ENCODE measurements around the gene TLDC2. TPM values are rescaled to one million over a fixed set of nuclear protein-coding genes. Genes with fewer than 3 reads are reported as not detected.
A peak's percentile ranks its signal among the peaks of the same experiment; 100 is the strongest.

TLDC2 gene
- total RNA-seq, 1 experiment from 2014 or later, result 0.32 TPM

GRCh38 chr20:36886859-36887751 lies 11.2 kb downstream of the TLDC2 start:
- no peak overlapping the region for H3K27ac ChIP-seq (ENCODE audit: low read depth, low read length)
- peak; percentile 95 for ATAC-seq
- H3K4me3 ChIP-seq (replicated peaks in 1 of 2; ENCODE audit: low read depth in 1 of 2, low read length in 2 of 2), result no peak overlapping the region

More at GRCh38 chr20:36886859-36887751, 11.2 kb downstream of the TLDC2 start:
- ChIA-PET CTCF (interaction anchor here (0.7 to 1.8 kb wide), 10 partner anchors 14 to 274 kb away, joined by 3 to 7 read pairs (median 4); no protein-coding TSS in a partner anchor), RAD21 (ENCODE audit: low non-redundant PET in 1 of 2, low total read pairs in 2 of 2, uncharacterized antibody in 2 of 2, unreplicated experiment in 2 of 2) (interaction anchor here in 1 of 2 experiments (0.5 kb wide), 1 partner anchor 117 kb away, joined by 3 read pairs; no protein-coding TSS in a partner anchor), POLR2A (interaction anchor here (0.5 kb wide), 1 partner anchor 313 kb away, joined by 10 read pairs; no protein-coding TSS in a partner anchor)
- no peaks in the 10 kb centered on the region for H3K9me2 ChIP-seq (ENCODE audit: insufficient read depth)
- TF ChIP-seq POLR2AphosphoS5 (IDR thresholded peaks at IDR 0.05; ENCODE audit: low read depth, low read length), result no peak
- TF ChIP-seq CTCF (IDR thresholded peaks at IDR 0.05 in 2 of 3, conservative IDR thresholded peaks at IDR 0.05 in 1 of 3; ENCODE audit: borderline replicate concordance in 1 of 3, insufficient read depth in 1 of 3, low read depth in 2 of 3, low read length in 2 of 3), result peak; percentile 75 to 99 (median 94); a peak in 5 of 6 replicates
- no peak for TF ChIP-seq EZH2 (IDR thresholded peaks at IDR 0.05)
- no peak for TF ChIP-seq POLR2A (IDR thresholded peaks at IDR 0.05; ENCODE audit: borderline replicate concordance, extremely low read depth, insufficient read depth, insufficient read length)
- no peak for TF ChIP-seq ZFX (IDR thresholded peaks at IDR 0.05)
- TF ChIP-seq TCF7L2 (IDR thresholded peaks at IDR 0.05; ENCODE audit: borderline replicate concordance, extremely low read depth, insufficient read depth, insufficient read length), result no peak
- no peak for TF ChIP-seq EZH2phosphoT487 (IDR thresholded peaks at IDR 0.05; ENCODE audit: borderline replicate concordance)
- TF ChIP-seq ZBTB33 (IDR thresholded peaks at IDR 0.05; ENCODE audit: extremely low read depth, insufficient replicate concordance, low read length), result no peak
- TF ChIP-seq CEBPB (IDR thresholded peaks at IDR 0.05; ENCODE audit: low read depth), result no peak
- TF ChIP-seq SP1 (IDR thresholded peaks at IDR 0.05; ENCODE audit: low read depth), result no peak
- TF ChIP-seq SIN3A (IDR thresholded peaks at IDR 0.05; ENCODE audit: low read depth), result no peak
- no peak for TF ChIP-seq FOSL1 (IDR thresholded peaks at IDR 0.05; ENCODE audit: low read depth)
- no peak for TF ChIP-seq ATF3 (IDR thresholded peaks at IDR 0.05)
- TF ChIP-seq ELF1 (IDR thresholded peaks at IDR 0.05; ENCODE audit: borderline replicate concordance, low read depth), result no peak
- no peak for TF ChIP-seq CBX3 (IDR thresholded peaks at IDR 0.05; ENCODE audit: low read depth)
- TF ChIP-seq RAD21 (IDR thresholded peaks at IDR 0.05; ENCODE audit: low read depth), result peak; percentile 93
- no peak overlapping the region for H2AFZ ChIP-seq (ENCODE audit: low read depth, low read length, poor library complexity, severe bottlenecking)
- H3K27me3 ChIP-seq (ENCODE audit: insufficient read depth, low read length), result no peaks in the 10 kb centered on the region
- DNase-seq (ENCODE audit: low read depth, low spot score), result peak; percentile 59
- no TSS peak for BruUV-seq (replicated peaks)
- H4K20me1 ChIP-seq (ENCODE audit: insufficient read depth), result no peaks in the 10 kb centered on the region
- H3K4me1 ChIP-seq (ENCODE audit: control insufficient read depth in 1 of 2, insufficient read depth in 2 of 2, low read length in 2 of 2), result peaks cover 8 to 15% of the 10 kb centered on the region in 2 experiments; a peak in 3 of 4 replicates
- H3K36me3 ChIP-seq (ENCODE audit: control insufficient read depth in 1 of 2, insufficient read depth in 2 of 2, low read length in 2 of 2), result no peaks in the 10 kb centered on the region
- intact Hi-C loops (cut with micrococcal nuclease), result loop anchor here (10.0 kb wide), 1 partner anchor 272 kb away; no protein-coding TSS in a partner anchor
- peak overlapping the region; percentile 25 for H3K4me2 ChIP-seq (ENCODE audit: low read length)
- H3K9me3 ChIP-seq (ENCODE audit: control insufficient read depth in 1 of 2, insufficient read depth in 1 of 2, low read depth in 1 of 2, low read length in 2 of 2), result no peaks in the 10 kb centered on the region
- H3K9ac ChIP-seq (ENCODE audit: low read length), result no peak overlapping the region
- H3K79me2 ChIP-seq (ENCODE audit: insufficient read depth, low read length), result no peaks in the 10 kb centered on the region
